Neural progenitor cell (in vitro differentiated cells): ENCODE results near the gene ATP1A2. TPM values are rescaled to one million over a fixed set of nuclear protein-coding genes. Genes with fewer than 3 reads are reported as not detected.
A peak's percentile ranks its signal among the peaks of the same experiment; 100 is the strongest.

ENCODE experiments used
- DNase-seq: peaks from one replicate; pipeline ENCODE4 v3.0.0-alpha.2; 2016; ENCODE audit warnings: low spot score
- H2AFZ ChIP-seq: fragments of 200-600 bp; sonication (generic); replicated peaks from 2 replicates; pipeline ENCODE4 v1.6.1; 2016; ENCODE audit warnings: antibody characterized with exemption
- H3F3A ChIP-seq: fragments of 200-600 bp; sonication (generic); 2 replicates; pipeline ENCODE4 v1.6.1; 2016; ENCODE audit warnings: antibody characterized with exemption, low read depth
- H3K27ac ChIP-seq: fragments of 200-600 bp; sonication (generic); 2 replicates; pipeline ENCODE4 v1.5.1; 2016; ENCODE audit warnings: mild to moderate bottlenecking
- H3K27me3 ChIP-seq: fragments of 200-600 bp; sonication (generic); 2 replicates; pipeline ENCODE4 v1.6.1; 2016; ENCODE audit warnings: mild to moderate bottlenecking, moderate library complexity
- H3K36me3 ChIP-seq: fragments of 200-600 bp; sonication (generic); 2 replicates; pipeline ENCODE4 v1.5.1; 2016
- H3K4me1 ChIP-seq: fragments of 200-600 bp; sonication (generic); 2 replicates; pipeline ENCODE4 v1.6.1; 2016; ENCODE audit warnings: mixed run types
- H3K4me2 ChIP-seq: fragments of 200-600 bp; sonication (generic); 2 replicates; pipeline ENCODE4 v1.6.1; 2016
- H3K4me3 ChIP-seq: fragments of 200-600 bp; sonication (generic); 2 replicates; pipeline ENCODE4 v1.5.1; 2016
- H3K79me2 ChIP-seq: fragments of 200-600 bp; sonication (generic); 2 replicates; pipeline ENCODE4 v1.6.1; 2016; ENCODE audit warnings: low read depth
- H3K9ac ChIP-seq: fragments of 200-600 bp; sonication (generic); 2 replicates; pipeline ENCODE4 v1.6.1; 2016
- H3K9me3 ChIP-seq: fragments of 200-600 bp; sonication (generic); 2 replicates; pipeline ENCODE4 v1.5.1; 2016; ENCODE audit warnings: low read depth
- H4K20me1 ChIP-seq: fragments of 200-600 bp; sonication (generic); 2 replicates; pipeline ENCODE4 v1.6.1; 2016; ENCODE audit warnings: low read depth
- H3K27ac Mint-ChIP-seq: 3 replicates; pipeline ENCODE4 v1.8.0; 2021; ENCODE audit warnings: mixed read lengths
- H3K27me3 Mint-ChIP-seq: 2 replicates; pipeline ENCODE4 v1.8.0; 2022; ENCODE audit warnings: low read depth, mild to moderate bottlenecking, inconsistent platforms, moderate library complexity, mixed read lengths; ENCODE audit not compliant: insufficient read depth
- H3K36me3 Mint-ChIP-seq: 3 replicates; pipeline ENCODE4 v1.8.0; 2021; ENCODE audit warnings: mixed read lengths
- H3K4me1 Mint-ChIP-seq: 3 replicates; pipeline ENCODE4 v1.8.0; 2021; ENCODE audit warnings: mixed read lengths
- H3K4me3 Mint-ChIP-seq: 3 replicates; pipeline ENCODE4 v1.8.0; 2021; ENCODE audit warnings: mild to moderate bottlenecking, moderate library complexity, mixed read lengths
- H3K9me3 Mint-ChIP-seq: 3 replicates; pipeline ENCODE4 v1.8.0; 2020; ENCODE audit warnings: mixed read lengths
- EZH2 ChIP-seq: fragments of 200-600 bp; sonication (generic); IDR thresholded peaks from 2 replicates; pipeline ENCODE4 v1.6.1; 2017; ENCODE audit warnings: antibody characterized with exemption, mild to moderate bottlenecking, moderate library complexity
- EZH2phosphoT487 ChIP-seq: fragments of 200-600 bp; sonication (generic); IDR thresholded peaks from 2 replicates; pipeline ENCODE4 v1.6.1; 2017; ENCODE audit warnings: antibody characterized with exemption
- total RNA-seq: library from RNA; depleted of rRNA; stranded (reverse); fragments of >200 nt; gene quantifications from 2 replicates; pipeline ENCODE4 v1.2.3, GENCODE V29; 2015; ENCODE audit warnings: low replicate concordance
- TF ChIP-seq, protein P1 (sequence below): fragments of 200-600 bp; sonication (generic); IDR thresholded peaks from 2 replicates; pipeline ENCODE4 v1.5.1; 2017; ENCODE audit warnings: antibody characterized with exemption, mild to moderate bottlenecking

ATP1A2 gene
- total RNA-seq, 1 donor from 2014 or later = 88.6 TPM

DNA sequence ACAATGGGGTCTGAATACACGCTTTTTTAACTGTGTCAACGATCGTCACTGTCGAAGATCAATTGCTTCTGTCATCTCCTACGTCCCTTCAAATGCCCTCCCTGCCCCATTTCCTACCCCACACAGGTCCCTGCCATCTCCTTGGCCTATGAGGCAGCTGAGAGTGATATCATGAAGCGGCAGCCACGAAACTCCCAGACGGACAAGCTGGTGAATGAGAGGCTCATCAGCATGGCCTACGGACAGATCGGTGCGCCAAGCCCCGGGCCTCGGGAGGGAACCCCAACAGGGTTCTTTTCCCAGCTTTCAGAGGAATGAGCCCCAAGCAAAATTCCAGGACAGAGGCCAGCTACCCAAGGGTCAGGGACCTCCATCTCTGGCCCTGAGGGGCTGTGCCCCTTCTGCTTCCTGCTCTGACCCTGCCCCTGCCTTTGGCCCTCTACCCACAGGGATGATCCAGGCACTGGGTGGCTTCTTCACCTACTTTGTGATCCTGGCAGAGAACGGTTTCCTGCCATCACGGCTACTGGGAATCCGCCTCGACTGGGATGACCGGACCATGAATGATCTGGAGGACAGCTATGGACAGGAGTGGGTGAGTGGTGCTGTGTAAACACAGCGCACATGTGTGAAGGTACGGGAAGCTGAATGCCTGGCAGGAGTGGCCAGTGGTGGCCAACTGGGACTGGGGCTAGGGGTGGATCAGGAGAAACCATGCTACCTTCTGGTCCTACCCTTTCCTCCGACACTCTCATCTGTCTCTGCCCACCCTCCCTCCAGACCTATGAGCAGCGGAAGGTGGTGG, 20.8 kb downstream of the ATP1A2 start:
- Histone ChIP-seq H3K4me2 (no peak overlapping the region), H3K79me2 (no peaks in the 10 kb centered on the region), H3K9me3 (no peaks in the 10 kb centered on the region), H3K27me3 (no peaks in the 10 kb centered on the region), H3K4me3 (no peak overlapping the region), H4K20me1 (no peaks in the 10 kb centered on the region), H3F3A (peaks cover 8% of the 10 kb centered on the region), H3K4me1 (no peaks in the 10 kb centered on the region), H3K9ac (no peak overlapping the region), H3K36me3 (no peaks in the 10 kb centered on the region), H3K27ac (no peak overlapping the region), H2AFZ (no peak overlapping the region)
- Mint-ChIP-seq H3K27ac (peak overlapping the region; percentile 29), H3K27me3 (peaks cover 7% of the 10 kb centered on the region), H3K4me3 (no peak overlapping the region), H3K36me3 (peaks cover 69% of the 10 kb centered on the region), H3K9me3 (peaks cover 2% of the 10 kb centered on the region), H3K4me1 (peaks cover 9% of the 10 kb centered on the region)
- no peak for DNase-seq
- TF ChIP-seq, protein P1, sequence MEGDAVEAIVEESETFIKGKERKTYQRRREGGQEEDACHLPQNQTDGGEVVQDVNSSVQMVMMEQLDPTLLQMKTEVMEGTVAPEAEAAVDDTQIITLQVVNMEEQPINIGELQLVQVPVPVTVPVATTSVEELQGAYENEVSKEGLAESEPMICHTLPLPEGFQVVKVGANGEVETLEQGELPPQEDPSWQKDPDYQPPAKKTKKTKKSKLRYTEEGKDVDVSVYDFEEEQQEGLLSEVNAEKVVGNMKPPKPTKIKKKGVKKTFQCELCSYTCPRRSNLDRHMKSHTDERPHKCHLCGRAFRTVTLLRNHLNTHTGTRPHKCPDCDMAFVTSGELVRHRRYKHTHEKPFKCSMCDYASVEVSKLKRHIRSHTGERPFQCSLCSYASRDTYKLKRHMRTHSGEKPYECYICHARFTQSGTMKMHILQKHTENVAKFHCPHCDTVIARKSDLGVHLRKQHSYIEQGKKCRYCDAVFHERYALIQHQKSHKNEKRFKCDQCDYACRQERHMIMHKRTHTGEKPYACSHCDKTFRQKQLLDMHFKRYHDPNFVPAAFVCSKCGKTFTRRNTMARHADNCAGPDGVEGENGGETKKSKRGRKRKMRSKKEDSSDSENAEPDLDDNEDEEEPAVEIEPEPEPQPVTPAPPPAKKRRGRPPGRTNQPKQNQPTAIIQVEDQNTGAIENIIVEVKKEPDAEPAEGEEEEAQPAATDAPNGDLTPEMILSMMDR = no peak
- no peak for TF ChIP-seq EZH2phosphoT487
- no peak for TF ChIP-seq EZH2

DNA sequence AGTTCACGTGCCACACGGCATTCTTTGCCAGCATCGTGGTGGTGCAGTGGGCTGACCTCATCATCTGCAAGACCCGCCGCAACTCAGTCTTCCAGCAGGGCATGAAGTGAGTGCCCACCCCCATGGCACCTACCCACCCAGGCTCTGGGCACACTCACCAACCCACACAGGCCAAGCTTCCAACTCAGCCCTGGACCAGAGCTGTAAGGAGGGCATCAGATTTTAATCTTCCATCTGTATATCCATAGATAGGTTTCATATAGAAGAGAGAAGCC, 21.3 kb downstream of the ATP1A2 start:
- H3K9me3 Mint-ChIP-seq = peaks cover 2% of the 10 kb centered on the region
- H3K27me3 Mint-ChIP-seq = peaks cover 7% of the 10 kb centered on the region
- H3K27ac ChIP-seq = no peak overlapping the region
- no peak overlapping the region for H3K4me2 ChIP-seq
- peaks cover 8% of the 10 kb centered on the region for H3F3A ChIP-seq
- no peaks in the 10 kb centered on the region for H3K79me2 ChIP-seq
- no peaks in the 10 kb centered on the region for H3K9me3 ChIP-seq
- no peaks in the 10 kb centered on the region for H4K20me1 ChIP-seq
- H3K4me1 Mint-ChIP-seq = peaks cover 7% of the 10 kb centered on the region
- no peak overlapping the region for H3K4me3 Mint-ChIP-seq
- no peak overlapping the region for H3K4me3 ChIP-seq
- H3K36me3 ChIP-seq = no peaks in the 10 kb centered on the region
- TF ChIP-seq EZH2 (no peak), EZH2phosphoT487 (no peak)
- TF ChIP-seq, protein P1 = no peak
- H3K27ac Mint-ChIP-seq = peak overlapping the region; percentile 29
- no peak for DNase-seq
- peaks cover 73% of the 10 kb centered on the region for H3K36me3 Mint-ChIP-seq
- H2AFZ ChIP-seq = no peak overlapping the region
- H3K4me1 ChIP-seq = no peaks in the 10 kb centered on the region
- H3K27me3 ChIP-seq = no peaks in the 10 kb centered on the region
- H3K9ac ChIP-seq = no peak overlapping the region

DNA sequence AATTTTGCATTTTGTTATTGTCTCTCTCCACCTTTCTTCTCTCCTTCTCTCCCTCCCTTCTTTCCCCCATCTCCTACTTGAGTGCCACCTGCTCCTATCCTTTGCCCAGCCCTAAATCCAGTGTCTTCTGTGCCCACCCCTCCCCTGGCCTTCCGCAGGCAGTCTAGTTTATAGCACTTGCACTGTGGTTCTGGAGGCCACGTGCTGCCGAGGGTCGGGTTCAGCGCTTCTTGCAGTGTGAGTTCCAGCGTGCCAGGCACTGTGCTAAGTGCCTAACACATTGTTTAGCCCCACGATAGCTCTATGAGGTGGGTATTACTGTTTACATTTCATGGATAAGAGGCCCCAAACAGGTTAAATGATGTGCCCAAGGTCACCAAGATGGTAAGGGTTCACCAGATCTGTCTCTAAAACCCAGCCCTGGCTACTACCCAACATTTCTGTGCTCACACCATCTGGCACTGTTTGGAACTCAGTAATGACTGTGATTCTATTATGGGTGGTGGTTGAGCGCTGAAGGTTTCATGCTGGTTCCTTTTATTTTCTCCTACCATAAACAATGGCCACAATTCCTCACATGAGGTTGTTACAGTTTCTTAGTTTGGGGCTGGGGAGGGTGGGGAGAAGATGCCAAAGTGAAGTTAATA, 21.8 kb downstream of the ATP1A2 start:
- no peak overlapping the region for H3K27ac Mint-ChIP-seq
- Histone ChIP-seq H3K79me2 (no peaks in the 10 kb centered on the region), H3K9ac (no peak overlapping the region), H3K27ac (no peak overlapping the region), H3K4me2 (no peak overlapping the region), H3K27me3 (no peaks in the 10 kb centered on the region), H2AFZ (no peak overlapping the region), H3K4me1 (no peaks in the 10 kb centered on the region), H3K36me3 (no peaks in the 10 kb centered on the region), H3K4me3 (no peak overlapping the region), H4K20me1 (no peaks in the 10 kb centered on the region), H3F3A (peaks cover 8% of the 10 kb centered on the region), H3K9me3 (no peaks in the 10 kb centered on the region)
- no peak for DNase-seq
- H3K36me3 Mint-ChIP-seq = peaks cover 73% of the 10 kb centered on the region
- peaks cover 5% of the 10 kb centered on the region for H3K4me1 Mint-ChIP-seq
- H3K27me3 Mint-ChIP-seq = peaks cover 7% of the 10 kb centered on the region
- H3K4me3 Mint-ChIP-seq = no peak overlapping the region
- peaks cover 2% of the 10 kb centered on the region for H3K9me3 Mint-ChIP-seq
- TF ChIP-seq, protein P1 = no peak
- TF ChIP-seq EZH2phosphoT487 = no peak
- TF ChIP-seq EZH2 = no peak
